Measurements from ENCODE around the gene PTPRM.

DNA sequence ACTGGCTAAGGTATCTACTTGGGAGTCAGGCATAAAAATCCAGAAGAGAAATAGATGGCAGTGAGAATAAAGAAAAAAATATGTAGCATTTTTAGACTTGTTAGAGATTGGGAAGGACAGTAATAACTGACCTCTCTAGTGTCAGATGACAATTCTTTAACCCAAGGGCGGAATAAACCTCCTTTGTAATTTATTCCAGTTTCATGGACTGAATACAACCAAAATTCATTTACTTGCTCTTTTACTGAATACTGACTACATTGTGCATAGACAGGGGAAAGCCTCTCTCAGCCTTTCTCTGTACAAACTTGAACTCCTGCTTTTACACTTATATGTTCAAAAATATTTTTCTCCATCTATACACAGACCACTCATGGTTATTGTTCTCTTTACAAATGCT lies 566.8 kb downstream of the PTPRM start:
- TF ChIP-seq, protein P1, sequence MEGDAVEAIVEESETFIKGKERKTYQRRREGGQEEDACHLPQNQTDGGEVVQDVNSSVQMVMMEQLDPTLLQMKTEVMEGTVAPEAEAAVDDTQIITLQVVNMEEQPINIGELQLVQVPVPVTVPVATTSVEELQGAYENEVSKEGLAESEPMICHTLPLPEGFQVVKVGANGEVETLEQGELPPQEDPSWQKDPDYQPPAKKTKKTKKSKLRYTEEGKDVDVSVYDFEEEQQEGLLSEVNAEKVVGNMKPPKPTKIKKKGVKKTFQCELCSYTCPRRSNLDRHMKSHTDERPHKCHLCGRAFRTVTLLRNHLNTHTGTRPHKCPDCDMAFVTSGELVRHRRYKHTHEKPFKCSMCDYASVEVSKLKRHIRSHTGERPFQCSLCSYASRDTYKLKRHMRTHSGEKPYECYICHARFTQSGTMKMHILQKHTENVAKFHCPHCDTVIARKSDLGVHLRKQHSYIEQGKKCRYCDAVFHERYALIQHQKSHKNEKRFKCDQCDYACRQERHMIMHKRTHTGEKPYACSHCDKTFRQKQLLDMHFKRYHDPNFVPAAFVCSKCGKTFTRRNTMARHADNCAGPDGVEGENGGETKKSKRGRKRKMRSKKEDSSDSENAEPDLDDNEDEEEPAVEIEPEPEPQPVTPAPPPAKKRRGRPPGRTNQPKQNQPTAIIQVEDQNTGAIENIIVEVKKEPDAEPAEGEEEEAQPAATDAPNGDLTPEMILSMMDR (IDR thresholded peaks at IDR 0.05; ENCODE audit: low read depth, low read length, poor library complexity, severe bottlenecking): no peak
- TF ChIP-seq EZH2phosphoT487 (IDR thresholded peaks at IDR 0.05; ENCODE audit: borderline replicate concordance, low read length): no peak
